Measurements from ENCODE around the gene RFC4. TPM values are rescaled to one million over a fixed set of nuclear protein-coding genes. Genes with fewer than 3 reads are reported as not detected.

RFC4 gene
- total and polyA plus RNA-seq, 2 of the 13 experiments (the other 11 are each of a cell fraction or from before 2014, with no cell fraction given), result 18.5 to 103 TPM

DNA sequence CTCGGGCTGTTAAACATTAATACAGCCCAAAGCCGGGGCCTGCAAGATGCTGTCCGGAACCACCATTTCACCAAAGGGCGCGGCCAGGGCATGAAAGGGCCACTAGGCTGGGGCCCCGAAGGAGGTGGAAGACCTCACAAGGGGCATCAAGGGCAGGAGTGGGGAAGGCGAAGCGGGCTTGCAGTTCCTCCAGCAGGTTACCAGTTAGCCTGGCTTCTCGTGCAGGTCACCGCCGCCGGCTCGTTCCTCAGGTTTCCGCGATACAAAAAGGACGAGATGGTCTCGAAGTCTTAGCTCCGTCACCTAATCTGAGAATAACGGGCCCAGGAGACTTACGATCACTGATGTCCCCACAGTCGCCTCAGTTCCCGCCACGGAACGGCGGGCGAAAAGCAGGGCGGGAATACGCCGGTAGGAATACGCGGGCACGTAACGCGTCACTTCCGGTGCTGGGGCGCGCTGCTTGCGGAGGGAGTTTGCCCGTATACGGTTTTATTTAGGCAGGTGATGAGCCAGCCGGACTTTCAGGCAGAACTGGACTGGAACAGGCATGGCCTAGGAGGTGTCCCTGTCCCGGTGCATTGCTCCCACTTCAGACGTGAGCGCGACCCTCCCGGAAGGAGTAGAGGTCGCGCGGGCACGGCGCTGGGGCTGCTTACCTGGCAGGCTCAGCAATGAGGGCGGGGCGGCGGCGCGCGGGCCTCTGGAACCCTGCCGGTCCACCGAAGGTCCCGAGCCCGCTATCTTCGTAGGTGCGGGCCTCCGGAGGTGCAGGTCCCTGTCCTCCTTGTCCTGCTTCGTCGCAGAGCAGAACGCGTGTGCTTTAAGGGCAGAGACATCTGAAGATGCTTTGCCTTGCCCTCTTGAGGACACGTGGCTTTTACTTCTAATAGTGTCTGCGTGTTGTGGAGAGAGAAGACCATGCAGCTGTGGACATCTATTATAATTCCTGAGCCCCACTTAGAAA is at the start of gene RFC4 (continued):
- TF ChIP-seq XRCC5 (optimal IDR thresholded peaks at IDR 0.05; ENCODE audit: low read length) (peak; percentile 73), ZNF235 (CRISPR knock-in tag; IDR thresholded peaks at IDR 0.05; ENCODE audit: borderline replicate concordance) (0 out of 2 replicates have a peak, but pooled peaks have one; percentile 88), ZBTB20 (CRISPR knock-in tag; IDR thresholded peaks at IDR 0.05; ENCODE audit: borderline replicate concordance, low read depth) (peak; percentile 84), ZKSCAN5 (CRISPR knock-in tag; IDR thresholded peaks at IDR 0.05) (no peak; the same call in 1 of the 2 replicates), HDAC1 (CRISPR knock-in tag; IDR thresholded peaks at IDR 0.05) (peak; percentile 81), ZNF530 (CRISPR knock-in tag; IDR thresholded peaks at IDR 0.05; ENCODE audit: low read depth) (no peak), ZNF281 (CRISPR knock-in tag; IDR thresholded peaks at IDR 0.05; ENCODE audit: borderline replicate concordance) (0 out of 2 replicates have a peak, but pooled peaks have one; percentile 28), ETV6 (CRISPR knock-in tag; conservative IDR thresholded peaks at IDR 0.05) (peak; percentile 52; the same call in 1 of the 2 replicates), SP2 (CRISPR knock-in tag; IDR thresholded peaks at IDR 0.05) (peak; percentile 74), ZNF30 (CRISPR knock-in tag; IDR thresholded peaks at IDR 0.05) (0 out of 2 replicates have a peak, but pooled peaks have one; percentile 74), ZNF3 (CRISPR knock-in tag; IDR thresholded peaks at IDR 0.05) (no peak), PHF8 (CRISPR knock-in tag; IDR thresholded peaks at IDR 0.05) (peak; percentile 96), RARA (CRISPR knock-in tag; IDR thresholded peaks at IDR 0.05) (peak; percentile 19; the same call in 1 of the 2 replicates), ARID2 (CRISPR knock-in tag; IDR thresholded peaks at IDR 0.05; ENCODE audit: borderline replicate concordance) (peak; percentile 78; the same call in 1 of the 2 replicates), NKX3-1 (CRISPR knock-in tag; IDR thresholded peaks at IDR 0.05) (no peak), SIX4 (CRISPR knock-in tag; IDR thresholded peaks at IDR 0.05) (peak; percentile 50; the same call in 1 of the 2 replicates), DRAP1 (CRISPR knock-in tag; IDR thresholded peaks at IDR 0.05) (peak; percentile 77), ZNF274 (CRISPR knock-in tag; IDR thresholded peaks at IDR 0.05) (peak; percentile 84), MIER2 (CRISPR knock-in tag; IDR thresholded peaks at IDR 0.05) (peak; percentile 56; the same call in 1 of the 2 replicates), ZSCAN5A (CRISPR knock-in tag; IDR thresholded peaks at IDR 0.05; ENCODE audit: borderline replicate concordance) (0 out of 2 replicates have a peak, but pooled peaks have one; percentile 30), ZFP82 (CRISPR knock-in tag; IDR thresholded peaks at IDR 0.05; ENCODE audit: borderline replicate concordance) (no peak)
- TF ChIP-seq, protein P1, sequence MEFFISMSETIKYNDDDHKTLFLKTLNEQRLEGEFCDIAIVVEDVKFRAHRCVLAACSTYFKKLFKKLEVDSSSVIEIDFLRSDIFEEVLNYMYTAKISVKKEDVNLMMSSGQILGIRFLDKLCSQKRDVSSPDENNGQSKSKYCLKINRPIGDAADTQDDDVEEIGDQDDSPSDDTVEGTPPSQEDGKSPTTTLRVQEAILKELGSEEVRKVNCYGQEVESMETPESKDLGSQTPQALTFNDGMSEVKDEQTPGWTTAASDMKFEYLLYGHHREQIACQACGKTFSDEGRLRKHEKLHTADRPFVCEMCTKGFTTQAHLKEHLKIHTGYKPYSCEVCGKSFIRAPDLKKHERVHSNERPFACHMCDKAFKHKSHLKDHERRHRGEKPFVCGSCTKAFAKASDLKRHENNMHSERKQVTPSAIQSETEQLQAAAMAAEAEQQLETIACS (CRISPR knock-in tag; IDR thresholded peaks at IDR 0.05), result peak; percentile 80

All from HepG2 (cell line).